Stimulated activated CD4-positive, alpha-beta T cell treated with anti-CD3 and anti-CD28 coated beads, TNF-alpha, amount 100 ng/mL, for 4 hours (primary cell): Measurements from ENCODE around the gene PPP2R5B.

Experiments used
- DNase-seq, 3 experiments: peaks; one replicate each; pipeline ENCODE4 v3.0.0-alpha.2; 2020; ENCODE audit warnings: low read depth in 3 of 3

PPP2R5B gene

GRCh38 chr11:64908766-64909165 lies 15.7 kb upstream of the PPP2R5B start:
- DNase-seq, result no peak

DNA sequence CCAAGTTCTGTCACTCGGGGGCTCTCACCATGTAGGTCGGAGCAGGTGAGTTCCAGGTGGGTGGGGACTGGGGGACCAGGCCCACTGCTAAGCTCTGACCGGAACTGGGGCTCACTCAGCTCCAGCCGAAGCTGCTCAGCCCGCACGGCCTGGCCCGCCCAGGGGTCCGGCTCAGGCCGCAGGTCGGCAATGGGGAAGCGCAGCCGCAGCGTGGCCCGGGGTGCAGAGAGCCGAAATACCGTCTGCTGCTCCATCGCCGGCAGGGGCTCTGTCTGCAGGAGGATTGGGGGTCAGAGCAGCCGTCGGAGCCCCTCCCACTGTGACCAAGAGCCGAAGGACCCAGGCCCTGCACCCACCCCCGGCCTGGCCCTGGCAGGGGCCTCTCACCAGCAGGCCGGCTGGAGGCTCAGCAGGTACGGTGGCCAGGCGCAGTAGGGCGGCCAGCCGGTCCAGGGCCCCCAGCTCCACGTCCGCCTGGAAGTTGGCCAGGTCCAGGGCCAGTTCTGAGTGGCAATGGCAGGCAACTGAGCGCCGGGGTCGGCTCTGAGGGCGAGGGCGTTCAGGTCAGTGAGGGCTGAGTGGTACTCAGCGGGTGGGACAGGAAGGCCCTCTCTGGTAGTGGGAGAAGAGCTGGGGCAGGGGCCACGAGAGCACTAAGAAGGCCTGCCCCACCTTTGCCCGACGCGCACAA lies 14.7 kb upstream of the PPP2R5B start:
- DNase-seq, result no peak

- no peak for DNase-seq
Measured at GRCh38 chr11:64910451-64911093, 13.9 kb upstream of the PPP2R5B start.

GRCh38 chr11:64911142-64911541 lies 13.3 kb upstream of the PPP2R5B start:
- no peak for DNase-seq

DNA sequence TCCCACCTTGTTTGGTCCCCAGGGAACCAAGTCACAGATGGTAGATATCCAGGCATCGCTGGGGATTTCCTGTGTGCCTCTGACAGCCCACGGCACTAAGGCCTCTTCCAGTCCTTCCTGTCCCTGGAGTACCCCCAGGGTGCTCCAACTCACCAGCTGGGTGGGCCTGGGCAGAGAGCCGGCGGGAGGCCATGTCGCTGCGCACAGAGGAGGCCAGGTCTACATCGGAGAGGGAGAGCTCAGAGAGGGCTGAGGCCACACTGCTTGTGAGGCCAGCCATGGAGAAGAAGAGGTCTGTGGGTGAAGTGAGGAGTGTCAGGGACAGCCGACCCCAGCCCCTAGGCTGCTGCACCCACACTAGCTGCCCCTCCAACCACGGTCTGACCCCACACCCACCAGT lies 12.8 kb upstream of the PPP2R5B start:
- no peak for DNase-seq

DNA sequence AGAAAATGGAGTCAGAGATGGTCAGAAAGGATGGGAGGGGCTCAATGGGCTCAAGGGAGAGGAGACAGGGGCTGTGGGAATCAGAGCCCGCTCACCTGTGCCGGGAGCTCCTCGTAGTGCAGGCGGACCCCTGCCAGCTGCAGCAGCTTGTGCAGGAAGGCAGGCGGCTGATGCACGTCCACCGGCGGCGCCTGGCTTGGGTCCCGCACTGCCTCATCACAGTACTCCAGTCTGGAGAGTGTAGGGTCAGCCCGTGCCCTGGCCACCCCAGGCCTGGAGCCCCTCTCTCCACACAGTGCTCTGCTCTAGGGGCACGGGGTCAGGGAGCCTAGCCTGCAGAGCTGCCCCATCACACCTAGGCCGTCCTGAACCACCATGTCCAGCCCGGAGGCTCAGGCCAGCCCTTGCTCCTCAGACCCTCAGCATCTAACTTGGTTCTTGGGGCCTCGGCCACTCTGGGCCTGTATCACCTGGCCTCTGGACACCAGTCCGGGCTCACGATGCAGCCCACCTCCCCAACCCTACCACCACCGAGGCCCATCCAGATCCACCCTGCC lies 11.2 kb upstream of the PPP2R5B start:
- DNase-seq, result no peak

DNA sequence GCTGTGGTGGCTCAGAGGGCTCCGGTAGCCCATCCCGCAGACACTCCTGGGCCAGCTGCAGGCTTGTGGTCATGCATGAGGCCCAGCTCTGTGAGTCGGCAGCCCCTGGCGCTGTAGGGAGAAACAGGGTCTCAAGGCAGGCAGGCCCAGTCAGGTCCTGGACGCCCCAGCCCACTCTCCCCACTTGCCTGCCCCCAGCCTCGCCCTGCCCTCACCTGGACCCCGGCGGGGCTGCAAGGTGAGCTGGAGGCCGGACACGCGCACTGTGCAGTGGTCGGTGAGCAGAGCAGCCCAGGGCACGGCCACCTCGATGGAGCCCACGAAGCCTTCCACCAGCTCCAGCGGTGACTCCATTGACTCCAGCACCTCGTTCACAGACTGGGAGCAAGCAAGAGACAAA lies 10.4 kb upstream of the PPP2R5B start:
- DNase-seq, result no peak

GRCh38 chr11:64915376-64915887 lies 9.1 kb upstream of the PPP2R5B start:
- DNase-seq, result no peak

GRCh38 chr11:64916040-64916774 lies 8.3 kb upstream of the PPP2R5B start:
- DNase-seq, result no peak

GRCh38 chr11:64916775-64917662 lies 7.5 kb upstream of the PPP2R5B start, which contains the start of gene ATG2A:
TSS of gene ATG2A (minus strand) at chr11:64917209. CDS start at chr11:64917135, 74 bp downstream.
- DNase-seq, result peak; percentile 96 to 98 (median 97)

- DNase-seq, result no peak
Measured at GRCh38 chr11:64917663-64917995, 6.9 kb upstream of the PPP2R5B start.

- DNase-seq, result no peak
Measured at GRCh38 chr11:64918017-64918416, 6.5 kb upstream of the PPP2R5B start.

DNA sequence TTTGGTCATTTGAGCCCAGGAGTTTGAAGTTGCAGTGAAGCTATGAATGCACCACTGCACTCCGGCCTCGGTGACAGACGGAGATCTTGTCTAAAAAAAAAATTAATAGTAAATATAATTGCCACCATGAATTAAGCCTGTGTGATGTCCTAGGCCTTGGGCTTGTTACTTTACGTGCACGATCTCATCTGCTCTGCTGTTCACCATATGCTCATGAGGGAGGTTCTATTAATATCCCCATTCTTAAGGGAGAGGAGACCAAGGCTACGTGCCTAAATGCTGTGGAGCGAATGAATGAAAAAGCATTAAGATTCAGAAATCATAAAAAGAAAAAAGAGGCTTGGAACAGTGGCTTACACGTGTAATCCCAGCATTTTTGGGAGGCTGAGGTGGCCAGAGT lies 4.9 kb upstream of the PPP2R5B start:
- no peak for DNase-seq

GRCh38 chr11:64920124-64920523 lies 4.4 kb upstream of the PPP2R5B start:
- no peak for DNase-seq

DNA sequence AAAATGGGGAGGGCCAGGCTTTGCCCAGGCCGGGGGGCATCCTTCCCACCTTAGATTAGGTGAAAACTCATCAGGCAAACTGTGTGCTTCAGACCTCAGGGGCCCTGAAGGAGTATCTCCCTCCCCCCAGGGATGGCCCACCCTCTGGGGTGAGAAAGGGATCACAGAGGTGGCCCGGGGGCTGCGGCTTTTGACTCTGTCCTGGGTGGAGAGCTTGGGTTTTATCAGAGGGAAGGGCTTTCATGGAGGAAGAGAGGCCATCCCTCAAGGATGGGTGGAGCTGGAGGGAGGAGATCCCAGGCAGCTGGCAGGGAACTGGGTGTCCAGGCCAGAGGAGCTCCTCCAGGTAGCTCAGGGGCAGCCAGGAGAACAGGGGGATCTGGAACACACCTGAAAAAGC lies 3.1 kb upstream of the PPP2R5B start:
- no peak for DNase-seq

GRCh38 chr11:64923151-64923661 lies 1.3 kb upstream of the PPP2R5B start:
- no peak for DNase-seq

DNA sequence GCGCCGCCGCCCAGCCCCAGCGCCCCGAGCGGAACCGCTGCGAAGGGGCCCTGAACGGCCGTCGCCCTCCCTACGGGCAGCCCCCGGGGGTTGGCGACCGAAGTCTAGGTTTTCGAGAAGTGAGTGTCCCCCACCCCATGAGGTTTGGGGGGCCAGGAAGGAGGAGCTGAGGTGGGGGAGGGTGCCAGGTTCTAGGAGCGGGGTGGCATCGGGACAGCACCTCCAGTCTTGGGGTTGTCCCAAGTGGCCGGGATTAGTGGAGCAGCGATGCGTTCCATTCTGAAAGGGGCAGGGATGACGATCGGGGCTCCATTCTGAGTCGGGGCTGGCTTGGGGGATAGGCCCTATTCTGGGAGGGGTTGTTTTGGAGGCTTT lies 408 bp downstream of the PPP2R5B start:
- DNase-seq, result no peak

- no peak for DNase-seq
Measured at GRCh38 chr11:64925536-64926436, 1.3 kb downstream of the PPP2R5B start.

- DNase-seq, result no peak
Measured at GRCh38 chr11:64926689-64927088, 2.2 kb downstream of the PPP2R5B start.

GRCh38 chr11:64928957-64929356 lies 4.5 kb downstream of the PPP2R5B start:
- no peak for DNase-seq
